Measurements from ENCODE around the gene SH2D6.
"Not testable (repeated sequence)": the region's sequence is repeated elsewhere in the genome, so short reads cannot be mapped to it uniquely, and the experiment has no call there.

SH2D6 gene

DNA sequence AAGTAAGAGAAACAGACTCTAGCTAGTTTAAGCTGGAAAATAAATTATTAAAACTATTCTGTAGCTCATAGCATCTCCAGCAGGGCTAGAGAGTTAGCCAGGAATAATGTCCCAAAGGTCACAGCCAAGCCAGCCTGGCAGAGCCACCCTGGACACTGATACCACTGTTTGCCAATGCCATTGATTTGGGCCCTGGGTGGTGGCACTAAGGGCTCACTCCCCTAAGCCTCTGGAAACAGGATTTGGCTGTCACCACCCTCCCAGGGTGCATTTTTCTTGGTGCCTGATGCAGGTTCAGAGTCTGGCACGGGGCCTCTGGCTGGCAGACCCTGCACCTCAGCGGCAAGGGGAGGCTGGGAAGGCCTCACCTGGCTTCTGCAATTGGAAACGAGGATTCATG lies 7.1 kb downstream of the SH2D6 start:
- no peak for DNase-seq

DNA sequence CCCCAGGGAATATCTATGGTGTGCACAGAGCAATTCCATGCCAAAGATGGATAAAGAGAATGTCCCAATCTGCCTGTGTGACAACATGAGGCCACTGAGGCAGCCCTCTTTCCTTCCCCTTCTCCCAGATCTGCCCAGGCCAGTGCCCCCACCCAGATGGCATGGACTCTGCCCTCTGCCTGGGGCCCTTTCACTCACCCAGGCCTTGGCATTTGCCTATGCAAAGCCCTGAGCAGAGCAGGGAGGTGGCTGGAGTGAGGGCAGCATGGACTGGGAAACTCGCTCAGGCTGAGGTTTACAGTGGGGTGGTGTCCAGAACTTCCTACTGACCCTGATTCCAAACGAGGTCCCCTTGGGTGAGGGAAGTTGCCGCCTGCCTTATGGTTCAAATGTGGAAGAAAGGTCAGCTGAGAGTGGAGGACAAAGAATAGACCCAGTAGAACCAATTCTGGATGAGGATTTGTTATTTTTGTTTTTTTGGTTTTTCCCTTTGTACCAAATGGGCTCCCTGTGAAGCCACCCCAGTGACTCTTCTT lies 8.9 kb downstream of the SH2D6 start:
- no peak for DNase-seq

DNA sequence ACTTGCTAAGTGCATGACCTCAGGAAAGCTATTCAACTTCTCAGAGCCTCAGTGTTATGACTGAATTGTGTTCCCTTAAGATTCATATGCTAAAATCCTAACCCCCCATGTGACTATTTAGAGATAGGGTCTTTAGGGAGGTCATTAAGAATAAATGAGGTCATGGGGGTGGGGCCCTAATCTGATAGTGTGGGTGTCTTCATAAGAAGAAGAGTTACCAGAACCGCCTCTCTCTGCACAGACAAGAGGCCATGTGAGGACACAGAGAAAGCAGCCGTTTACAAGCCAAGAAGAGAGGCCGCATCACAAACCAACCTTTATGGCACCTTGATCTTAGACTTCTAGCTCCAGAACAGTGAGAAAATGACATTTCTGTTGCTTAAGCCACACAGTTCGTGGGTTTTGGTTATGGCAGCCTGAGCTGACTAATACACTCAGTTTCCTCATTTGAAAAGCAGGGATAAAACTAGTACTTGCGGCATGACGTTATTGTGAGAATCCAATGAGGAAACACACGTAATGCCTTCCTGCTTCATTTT lies 9.9 kb downstream of the SH2D6 start:
- DNase-seq = peak; percentile 41 to 48

DNA sequence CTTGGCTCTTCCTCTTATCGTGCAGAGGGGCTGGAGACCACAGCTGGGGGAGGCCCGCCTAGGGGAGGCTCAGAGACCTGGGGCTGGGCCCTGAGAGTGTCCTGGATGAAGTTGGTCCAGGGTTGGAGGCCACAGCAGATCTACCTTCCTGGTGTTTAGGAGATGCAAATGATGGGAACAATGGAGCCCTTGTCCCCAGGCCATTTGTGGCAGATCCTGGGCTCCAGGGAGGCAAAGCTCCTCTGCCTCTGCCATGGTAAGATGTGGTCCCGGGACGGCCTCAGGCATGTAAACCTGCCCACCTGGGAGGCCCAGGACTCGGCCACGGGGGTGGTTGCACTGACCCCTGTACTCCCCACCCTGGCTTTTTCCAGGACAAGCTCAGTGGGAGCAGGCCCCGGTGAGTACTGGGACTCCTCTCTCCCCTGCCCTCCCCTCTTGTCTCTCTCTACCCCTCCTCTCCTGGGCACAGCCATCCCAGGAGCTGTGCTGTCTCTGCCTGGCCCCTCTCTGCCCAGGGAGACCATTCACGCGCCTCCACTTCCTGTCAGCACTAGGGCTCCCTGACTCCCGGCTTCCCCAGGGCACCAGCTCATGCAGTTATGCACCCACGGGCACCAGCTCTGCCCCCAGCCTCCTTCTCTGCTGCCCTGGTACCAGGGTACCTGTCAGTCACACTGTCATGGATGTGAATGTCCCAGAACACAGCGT lies 10.9 kb downstream of the SH2D6 start:
- no peak for DNase-seq

DNA sequence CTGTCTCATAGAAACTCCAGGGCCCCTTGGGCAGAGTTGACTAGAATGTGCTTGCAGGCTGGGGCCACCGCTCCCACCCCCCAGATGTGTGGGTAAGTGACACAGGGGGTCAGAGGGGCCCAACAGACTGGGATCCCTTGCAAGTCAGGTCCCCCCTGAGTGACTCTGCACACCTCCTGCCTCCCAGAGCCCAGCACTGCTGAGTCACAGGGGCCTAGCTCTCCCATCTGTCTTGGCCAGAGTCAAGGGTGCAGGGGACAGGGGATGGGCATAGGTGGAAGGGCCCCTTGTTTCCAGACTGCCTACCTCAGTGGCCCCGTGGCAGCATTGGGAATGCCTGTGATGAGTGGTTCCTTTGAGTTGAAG lies 11.4 kb downstream of the SH2D6 start:
- DNase-seq = no peak

DNA sequence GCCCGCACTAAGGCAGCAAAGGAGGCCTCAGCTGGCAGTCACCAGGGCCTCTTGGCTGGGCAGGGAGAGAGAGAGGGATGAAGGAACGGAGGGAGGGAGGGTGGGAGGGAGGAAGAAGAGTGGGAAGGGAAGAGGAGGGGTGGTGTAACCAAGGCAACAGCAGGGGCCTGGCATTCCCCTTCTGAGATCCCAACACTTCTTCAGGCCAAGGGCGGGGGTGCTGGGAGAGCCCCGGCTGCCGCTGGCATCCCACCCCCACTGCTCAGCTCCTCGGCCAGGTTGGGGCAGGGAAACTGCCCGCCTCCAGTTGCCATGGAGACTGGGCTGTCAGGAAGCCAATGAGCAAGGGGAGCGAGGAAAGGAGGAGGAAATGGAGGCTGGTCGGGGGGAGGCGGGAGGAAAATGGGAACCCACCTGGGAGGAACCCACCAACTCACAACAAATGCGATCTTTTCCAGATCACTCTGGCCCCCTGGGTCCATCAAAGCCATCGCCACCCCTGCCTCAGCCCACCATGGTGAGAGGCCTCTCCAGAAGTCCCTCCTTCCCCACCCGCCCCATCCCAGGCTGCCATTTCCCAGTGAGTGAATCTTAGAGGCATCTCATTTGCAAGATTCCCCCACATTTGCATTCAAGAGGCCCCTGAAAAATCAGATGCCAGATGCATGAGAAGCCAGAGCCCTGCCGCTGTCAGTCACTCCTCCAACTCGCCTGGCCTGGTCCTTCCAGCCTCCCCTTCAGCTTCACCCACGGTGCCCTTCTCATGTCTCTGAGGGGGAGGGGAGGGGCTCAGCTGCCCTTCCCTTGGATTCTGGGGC lies 12.4 kb downstream of the SH2D6 start:
- DNase-seq = no peak

DNA sequence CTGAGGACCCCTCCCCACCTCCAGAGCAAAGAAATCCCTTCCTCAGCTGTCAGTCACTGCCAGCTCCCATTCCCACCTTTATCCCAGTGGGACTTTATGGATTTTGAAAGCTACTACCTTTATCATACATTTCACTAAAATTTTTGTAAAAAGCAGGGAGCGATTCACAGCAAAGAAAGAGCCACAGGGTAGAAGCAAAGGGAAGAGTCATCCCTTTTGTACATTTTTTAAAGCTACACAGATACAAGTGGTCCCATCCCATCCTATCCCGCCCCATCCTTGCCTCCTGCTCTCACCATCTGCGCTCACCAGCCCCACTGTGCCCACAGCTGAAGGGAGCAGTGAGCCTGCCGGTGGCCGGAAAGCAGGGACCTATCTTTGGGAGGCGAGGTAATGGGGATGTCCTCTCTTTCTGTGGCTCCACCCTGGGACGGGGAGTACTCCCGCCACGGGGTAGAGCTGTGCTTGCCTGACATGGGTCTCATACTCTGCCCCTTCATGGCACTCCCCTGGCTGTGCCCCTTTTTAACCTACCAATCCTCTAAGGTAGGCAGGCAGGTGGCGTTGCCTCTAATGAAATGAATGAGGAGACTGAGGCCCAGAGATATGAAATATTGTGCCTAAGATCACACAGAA lies 13.2 kb downstream of the SH2D6 start:
- DNase-seq = no peak

DNA sequence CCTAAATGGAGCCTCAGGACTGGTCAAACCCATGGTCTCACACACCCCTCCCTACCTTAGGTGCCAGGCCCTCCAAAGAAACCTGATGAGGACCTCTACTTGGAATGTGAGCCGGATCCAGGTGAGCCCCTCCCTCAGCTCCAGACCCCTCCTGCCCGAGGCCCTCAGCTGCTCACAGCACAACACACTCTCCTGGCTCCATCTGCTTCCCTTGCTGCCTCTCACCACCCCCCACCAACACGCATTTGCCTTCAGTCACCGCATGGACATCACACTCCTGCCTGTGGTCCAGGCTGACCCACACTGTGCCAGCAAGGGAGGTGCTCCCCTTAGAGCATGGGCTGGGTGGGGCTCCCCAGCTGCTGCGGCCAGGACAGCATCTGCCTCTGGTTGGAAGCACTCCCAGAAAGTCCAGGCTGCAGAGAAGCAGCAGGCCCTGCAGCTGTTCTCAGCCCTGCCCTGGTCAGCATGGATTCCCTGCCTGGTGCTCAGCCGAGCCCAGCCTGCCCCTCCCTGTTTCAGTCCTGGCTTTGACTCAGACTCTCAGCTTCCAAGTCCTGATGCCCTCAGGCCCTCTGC lies 15.1 kb downstream of the SH2D6 start:
- no peak for DNase-seq

DNA sequence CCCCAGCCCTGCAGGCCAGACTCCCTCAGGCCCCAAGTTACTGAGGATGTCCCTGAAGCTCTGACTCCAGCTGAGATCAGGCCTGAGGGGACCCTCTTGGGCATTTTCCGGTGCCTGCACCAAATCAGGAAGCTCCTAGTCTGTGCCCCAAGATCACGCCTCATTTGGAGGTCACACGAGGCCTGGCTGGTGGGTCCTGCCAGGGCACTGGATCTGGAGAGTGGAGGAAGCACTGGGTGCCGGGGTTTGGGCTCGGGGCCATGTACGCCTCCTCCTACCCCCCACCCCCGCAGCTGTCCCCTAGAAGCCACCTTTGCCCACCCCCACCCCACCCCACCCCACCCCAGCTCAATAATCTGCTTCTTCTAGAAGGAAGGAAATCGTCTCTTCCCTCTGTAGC lies 16.2 kb downstream of the SH2D6 start:
- no peak for DNase-seq

DNA sequence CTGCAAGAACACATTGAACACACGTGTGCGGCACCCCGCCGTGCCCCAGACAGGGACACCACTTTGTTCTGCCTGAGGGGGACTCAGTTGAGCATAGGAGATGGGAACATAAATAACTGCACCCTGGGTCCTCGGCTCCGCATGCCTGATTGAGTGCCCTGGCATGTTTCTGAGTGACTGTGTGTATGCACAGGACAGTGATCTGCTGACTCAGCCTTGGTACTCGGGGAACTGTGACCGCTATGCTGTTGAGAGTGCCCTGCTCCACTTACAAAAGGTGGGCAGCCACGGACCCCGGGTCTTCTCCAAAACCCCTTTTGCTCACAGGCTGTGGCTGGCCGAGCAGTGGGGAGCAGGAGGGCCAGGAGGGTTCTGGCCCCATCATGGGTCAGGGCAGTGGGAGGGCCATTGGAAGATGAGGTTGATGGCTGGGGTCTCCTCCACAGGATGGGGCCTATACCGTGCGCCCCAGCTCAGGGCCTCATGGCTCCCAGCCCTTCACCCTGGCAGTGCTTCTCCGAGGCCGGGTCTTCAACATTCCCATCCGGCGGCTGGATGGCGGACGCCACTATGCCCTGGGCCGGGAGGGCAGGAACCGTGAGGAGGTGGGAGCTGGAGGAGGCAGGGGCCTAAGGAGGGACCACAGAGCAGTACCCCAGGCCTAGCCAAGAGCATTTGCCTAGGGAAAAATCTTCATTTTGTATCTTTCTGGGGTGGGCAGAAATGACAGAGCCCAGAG lies 16.9 kb downstream of the SH2D6 start:
- DNase-seq = no peak

DNA sequence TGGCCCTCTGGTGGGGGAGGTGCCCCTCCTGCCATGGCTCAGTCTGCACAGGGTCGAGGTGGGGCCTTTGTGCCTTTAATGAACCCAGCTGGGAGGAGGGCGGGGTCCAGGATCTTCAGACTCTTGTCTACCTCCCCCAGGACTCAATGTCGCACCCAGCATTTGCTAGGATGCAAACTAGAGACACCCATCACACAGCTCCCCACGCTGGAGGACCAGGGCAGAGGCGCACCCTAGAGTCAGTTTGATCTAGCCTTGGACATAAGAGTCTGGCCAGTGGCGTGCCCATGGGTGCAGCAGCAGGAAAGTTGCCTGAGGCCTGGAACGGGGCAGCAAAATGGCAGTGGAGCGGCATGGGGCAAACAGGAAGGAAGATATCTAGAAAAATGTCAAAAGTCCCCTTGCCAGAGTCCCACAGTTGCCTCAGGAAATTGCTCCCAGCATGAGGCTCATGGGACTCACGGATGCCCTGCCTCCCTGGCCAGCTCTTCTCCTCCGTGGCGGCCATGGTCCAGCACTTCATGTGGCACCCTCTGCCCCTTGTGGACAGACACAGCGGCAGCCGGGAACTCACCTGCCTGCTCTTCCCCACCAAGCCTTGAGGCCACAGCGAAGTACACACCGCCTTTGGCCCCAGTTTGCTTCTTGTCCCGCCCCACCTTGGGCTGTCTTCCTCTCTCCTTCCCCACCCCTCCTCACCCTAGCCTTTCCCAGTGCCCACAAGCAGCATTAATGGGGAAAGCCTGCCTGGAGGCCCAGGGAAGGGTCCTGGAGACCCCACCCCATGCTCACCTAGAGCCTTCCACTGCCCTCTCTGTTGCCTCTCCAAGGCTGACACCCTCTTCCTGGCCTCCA lies 17.7 kb downstream of the SH2D6 start:
- DNase-seq = no peak

DNA sequence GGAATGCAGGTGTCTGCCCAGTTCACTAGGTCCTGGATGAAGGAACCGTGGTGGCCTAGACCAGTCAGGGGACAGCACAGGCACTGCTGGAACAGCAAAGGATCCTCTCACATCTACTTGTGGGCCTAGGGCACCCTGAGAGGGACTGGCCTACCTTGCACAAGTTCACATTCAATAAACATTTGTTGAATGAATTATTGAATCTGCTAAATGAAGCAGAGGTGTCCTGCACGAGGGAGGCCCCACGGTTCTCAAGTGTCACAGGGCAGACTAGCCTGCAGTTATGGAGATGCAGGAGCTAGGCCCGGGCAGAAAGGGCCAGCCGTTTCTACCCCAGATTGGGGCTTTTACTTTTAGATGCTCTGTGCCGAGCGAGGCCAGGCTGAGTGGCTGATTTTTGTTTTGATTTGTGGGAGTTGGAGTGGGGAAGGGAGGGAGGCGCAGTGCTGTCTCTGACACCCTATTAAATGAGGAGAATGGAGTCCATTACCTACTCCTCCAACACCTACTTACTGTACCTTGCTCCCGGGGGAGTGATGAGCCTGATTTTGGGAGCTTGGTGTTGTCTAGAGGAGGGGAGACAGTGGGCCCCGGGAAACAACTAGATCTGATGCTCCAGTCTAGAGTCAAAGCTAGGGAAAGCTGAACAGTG lies 18.4 kb downstream of the SH2D6 start:
- no peak for DNase-seq

DNA sequence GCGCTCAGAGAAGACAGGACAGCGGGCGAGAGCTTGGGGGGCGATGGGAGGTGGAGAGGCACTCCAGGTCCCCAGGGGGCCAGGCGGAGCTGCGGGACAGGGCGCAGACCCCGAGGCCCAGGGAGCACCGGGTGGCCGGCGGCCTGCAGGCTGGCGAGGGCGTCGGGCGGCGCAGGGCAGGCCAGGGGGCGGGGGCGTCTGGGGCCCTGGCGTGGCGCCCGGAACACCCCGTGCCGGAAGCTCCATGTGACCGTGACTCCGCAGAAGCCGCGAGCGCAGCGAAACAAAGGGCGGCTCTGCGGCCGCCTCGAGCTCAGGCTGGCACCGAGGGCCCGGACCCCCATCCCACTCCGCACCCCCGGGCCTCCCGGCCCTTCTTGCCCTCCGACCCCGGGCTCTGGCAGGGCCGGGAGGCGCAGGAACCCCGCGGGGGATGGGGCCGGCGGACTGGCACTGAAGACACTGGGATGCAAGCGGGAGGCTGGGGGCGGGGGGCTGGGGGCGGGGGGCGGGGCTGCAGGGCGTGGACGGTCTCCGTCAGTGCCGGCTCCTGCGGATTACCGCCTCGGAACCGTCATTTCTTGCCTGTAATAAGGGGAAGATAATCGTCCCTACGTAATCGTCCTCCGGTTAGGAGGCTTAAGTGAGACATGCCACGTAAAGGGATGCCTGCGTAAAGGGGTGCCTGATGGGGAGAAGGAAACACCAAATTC lies 19.1 kb downstream of the SH2D6 start:
- DNase-seq = peak; percentile 38 to 49

DNA sequence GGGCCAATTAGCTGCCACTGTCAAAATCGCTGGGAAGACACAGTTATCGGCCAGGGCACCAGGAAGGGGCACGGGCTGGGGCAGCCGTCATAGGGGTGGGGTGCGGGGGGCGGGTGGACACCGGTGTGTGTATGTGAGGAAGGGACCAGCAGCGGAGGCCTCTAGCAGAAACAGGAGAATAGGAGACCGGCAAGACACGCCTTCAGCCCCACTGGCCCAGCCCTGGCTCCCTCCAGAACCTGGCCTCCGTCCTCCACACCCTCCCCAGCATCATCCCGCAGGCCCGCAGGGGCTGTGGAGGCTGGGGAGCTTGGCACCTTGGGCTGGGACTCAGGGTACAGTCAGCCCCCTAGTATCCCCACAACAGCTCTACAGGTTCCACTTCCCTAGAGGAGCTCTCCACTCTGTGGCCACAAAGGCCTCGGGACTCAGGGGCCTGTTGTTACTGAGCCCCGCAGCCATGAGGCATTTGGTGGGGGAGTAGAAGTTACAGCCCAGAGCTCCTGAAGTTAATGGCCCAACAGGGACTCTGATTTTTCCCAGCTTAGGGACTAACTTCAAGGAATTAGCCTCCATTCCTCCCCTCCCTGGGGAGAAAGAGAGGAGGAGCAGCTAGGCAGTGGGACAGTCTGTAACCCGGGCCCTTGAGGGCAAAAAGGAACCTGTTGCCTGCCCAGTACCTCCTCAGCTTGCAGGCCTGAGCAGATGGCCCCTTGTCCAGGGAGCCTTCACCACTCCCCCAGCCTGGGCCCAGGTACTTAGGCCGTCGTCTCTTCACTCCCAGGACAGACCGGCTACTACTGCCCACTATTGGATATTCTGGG lies 19.9 kb downstream of the SH2D6 start:
- DNase-seq = peak in 1 of 2 experiments; percentile 3

DNA sequence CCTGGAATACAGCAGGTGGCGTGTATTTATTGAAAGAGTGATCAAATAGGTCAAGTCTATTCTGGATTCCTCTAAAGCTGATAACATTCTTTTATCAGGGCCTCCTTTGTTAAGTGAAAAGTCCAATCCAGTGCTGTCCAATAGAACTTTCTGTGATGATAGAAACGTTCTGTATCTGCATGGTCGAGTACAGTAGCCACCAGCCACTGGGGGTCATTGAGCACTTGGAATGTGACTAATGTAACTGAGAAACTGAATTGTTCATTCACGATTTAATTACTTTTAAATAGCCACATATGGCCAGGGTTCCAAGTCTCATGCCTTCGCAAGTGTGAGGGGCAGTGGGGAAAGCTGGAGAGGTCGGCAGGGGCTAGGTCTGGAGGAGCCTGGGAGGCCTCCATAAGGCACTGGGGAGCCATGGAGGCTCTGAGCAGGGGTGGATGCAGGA lies 20.5 kb downstream of the SH2D6 start:
- DNase-seq = no peak

DNA sequence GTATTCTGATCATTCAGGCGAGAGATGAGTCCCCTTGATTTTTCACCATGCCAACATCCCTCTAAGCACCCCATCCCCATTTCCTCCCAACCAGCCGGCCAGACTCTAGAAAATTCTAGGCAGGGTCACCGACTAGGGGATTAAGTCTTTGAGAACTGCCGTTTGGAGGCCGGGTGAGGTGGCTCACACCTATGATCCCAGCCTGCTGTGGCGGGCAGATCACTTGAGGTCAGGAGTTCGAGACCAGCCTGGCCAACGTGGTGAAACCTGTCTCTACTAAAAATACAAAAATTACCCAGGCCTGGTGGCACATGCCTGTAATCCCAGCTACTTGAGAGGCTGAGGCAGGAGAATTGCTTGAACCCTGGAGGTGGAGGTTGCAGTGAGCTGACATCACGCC lies 21.1 kb downstream of the SH2D6 start:
- not testable (repeated sequence) for DNase-seq

DNA sequence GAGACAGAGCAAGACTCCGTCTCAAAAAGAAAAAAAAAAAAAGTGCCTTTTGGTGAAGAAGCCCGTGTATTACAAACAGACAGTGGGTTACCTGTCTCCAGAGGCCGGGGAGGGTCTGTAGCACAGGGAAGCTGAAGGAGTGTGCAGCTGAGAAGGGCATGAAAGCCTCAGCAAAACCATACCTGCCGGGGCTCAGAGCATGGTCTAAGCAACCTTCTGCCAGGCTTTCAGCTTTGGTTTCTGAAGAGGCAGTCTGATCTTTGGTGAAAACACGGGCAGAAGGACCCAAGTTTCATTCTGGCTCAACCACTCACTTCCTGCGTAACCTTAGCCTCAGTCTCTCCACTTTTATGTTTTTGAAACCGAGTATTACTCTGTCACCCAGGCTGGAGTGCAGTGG lies 21.5 kb downstream of the SH2D6 start:
- DNase-seq = no peak

DNA sequence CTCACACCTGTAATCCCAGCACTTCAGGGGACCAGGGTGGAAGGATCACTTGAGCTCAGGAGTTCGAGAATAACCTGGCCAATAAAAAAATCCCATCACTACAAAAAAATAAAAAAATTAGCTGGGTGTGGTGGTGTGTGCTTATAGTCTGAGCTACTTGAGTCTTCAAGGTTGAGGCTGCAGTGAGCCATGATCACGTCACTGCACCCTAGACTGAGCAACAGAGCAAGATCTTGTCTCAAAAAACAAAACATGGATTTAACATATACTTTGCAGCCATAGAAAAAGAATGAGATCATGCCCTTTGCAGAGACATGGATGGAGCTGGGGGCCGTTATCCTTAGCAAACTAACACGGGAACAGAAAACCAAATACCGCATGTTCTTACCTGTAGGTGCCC lies 22.2 kb downstream of the SH2D6 start:
- no peak for DNase-seq

DNA sequence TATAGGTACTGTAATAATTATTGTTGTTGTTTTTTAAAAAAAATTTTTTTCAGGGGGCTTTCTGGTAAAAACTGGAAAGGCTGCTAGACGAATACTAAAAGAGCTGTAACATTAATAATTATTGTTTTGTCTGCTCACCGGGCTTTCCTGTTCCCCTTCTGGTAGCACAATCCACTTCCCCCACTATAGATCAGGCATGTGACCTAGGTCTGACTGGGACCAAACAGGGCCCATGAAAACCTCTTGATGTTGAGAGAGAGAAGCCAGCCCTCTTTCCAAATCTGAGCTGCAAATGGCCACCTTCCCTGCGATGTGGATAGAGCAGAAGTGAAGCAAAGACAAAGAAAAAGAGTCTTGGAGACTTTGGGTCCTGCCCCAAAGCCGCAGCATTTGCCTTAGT lies 23.4 kb downstream of the SH2D6 start:
- DNase-seq = peak in 1 of 2 experiments; percentile 27
